Natural killer cell treated with Interleukin-12 subunit alpha and Interleukin-12 subunit beta and Interleukin-15 and Interleukin-18, amount 100 ng/mL, for 72 hours (primary cell): ENCODE measurements around the gene MRM1. TPM values are rescaled to one million over a fixed set of nuclear protein-coding genes. Genes with fewer than 3 reads are reported as not detected.
A peak's percentile ranks its signal among the peaks of the same experiment; 100 is the strongest.

Source experiments
- ATAC-seq, 2 donors: fragments of 150-1000 bp; cut with Tn5 transposase in 1 of 2; sonication (Bioruptor Pico), chemical (Tn5 transposase) in 1 of 2; 2 replicates each; pipeline ENCODE4 v1.10.0; 2021
- DNase-seq: peaks from one replicate; pipeline ENCODE4 v3.0.0; 2022; ENCODE audit warnings: low spot score
- H3K27ac Mint-ChIP-seq, 2 donors: 1 replicate in 1 of 2; 2 replicates in 1 of 2; pipeline ENCODE4 v1.8.0; 2022; ENCODE audit warnings: mixed read lengths in 2 of 2, mild to moderate bottlenecking in 1 of 2, moderate library complexity in 1 of 2
- H3K27me3 Mint-ChIP-seq, 2 donors: 1 replicate in 1 of 2; 2 replicates in 1 of 2; pipeline ENCODE4 v1.8.0; 2022; ENCODE audit warnings: mixed read lengths in 2 of 2
- H3K36me3 Mint-ChIP-seq: one replicate; pipeline ENCODE4 v1.8.0; 2022; ENCODE audit warnings: mixed read lengths
- H3K4me1 Mint-ChIP-seq, 2 donors: 1 replicate in 1 of 2; 2 replicates in 1 of 2; pipeline ENCODE4 v1.8.0; 2022; ENCODE audit warnings: low read depth in 2 of 2, mixed read lengths in 2 of 2, mild to moderate bottlenecking in 1 of 2
- H3K4me3 Mint-ChIP-seq: one replicate; pipeline ENCODE4 v1.8.0; 2022; ENCODE audit warnings: mixed read lengths
- H3K9me3 Mint-ChIP-seq: 2 replicates; pipeline ENCODE4 v1.8.0; 2022; ENCODE audit warnings: mixed read lengths
- total RNA-seq, 2 donors: library from RNA; stranded (reverse); gene quantifications; one replicate each; pipeline ENCODE4 v1.2.3, GENCODE V29; 2022

Gene MRM1, protein sequence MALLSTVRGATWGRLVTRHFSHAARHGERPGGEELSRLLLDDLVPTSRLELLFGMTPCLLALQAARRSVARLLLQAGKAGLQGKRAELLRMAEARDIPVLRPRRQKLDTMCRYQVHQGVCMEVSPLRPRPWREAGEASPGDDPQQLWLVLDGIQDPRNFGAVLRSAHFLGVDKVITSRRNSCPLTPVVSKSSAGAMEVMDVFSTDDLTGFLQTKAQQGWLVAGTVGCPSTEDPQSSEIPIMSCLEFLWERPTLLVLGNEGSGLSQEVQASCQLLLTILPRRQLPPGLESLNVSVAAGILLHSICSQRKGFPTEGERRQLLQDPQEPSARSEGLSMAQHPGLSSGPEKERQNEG
- total RNA-seq = 10 to 100 TPM; 10.5 to 22.6 TPM

DNA sequence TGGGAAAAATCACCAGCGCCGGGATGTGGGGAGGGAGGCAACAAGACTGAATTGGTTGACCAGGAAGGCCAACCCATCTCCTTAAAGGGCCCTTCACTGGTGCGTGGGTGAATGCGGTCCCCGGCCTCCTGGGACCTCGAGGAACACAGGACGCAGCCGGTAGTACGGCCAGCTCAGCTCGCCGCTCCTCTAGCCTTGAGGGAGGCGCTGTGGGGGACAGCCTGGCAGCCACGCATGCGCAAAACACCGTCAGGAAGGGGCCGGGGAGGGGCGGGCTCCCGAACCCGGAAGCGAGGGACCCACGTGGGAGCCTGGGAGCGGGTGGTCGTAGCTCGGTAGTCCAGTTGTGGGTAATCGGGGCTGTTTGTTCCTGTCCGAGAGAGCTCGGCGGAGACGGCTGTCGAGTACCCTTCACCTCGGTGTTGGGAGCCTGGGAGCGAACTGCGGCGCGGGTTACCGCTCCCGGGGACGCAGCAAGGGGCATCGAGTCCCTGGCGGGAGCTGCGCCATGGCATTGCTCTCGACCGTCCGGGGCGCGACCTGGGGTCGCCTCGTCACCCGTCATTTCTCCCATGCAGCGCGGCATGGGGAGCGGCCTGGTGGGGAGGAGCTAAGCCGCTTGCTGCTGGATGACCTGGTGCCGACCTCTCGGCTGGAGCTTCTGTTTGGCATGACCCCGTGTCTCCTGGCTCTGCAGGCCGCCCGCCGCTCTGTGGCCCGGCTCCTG lies at the start of gene MRM1:
TSS of gene MRM1 (plus strand) at position 281 of the 727 bp plus-strand sequence. CDS start at position 509, 228 bp downstream.
- ATAC-seq (peak; percentile 94 to 96), DNase-seq (peak; percentile 96)
- Mint-ChIP-seq H3K27ac (peak within 1 kb of the TSS; percentile 80 to 85), H3K9me3 (no peaks in the 10 kb centered on the region), H3K4me1 (peaks cover 34 to 38% of the 10 kb centered on the region in 2 donors), H3K4me3 (peak within 1 kb of the TSS; percentile 87), H3K27me3 (no peaks in the 10 kb centered on the region), H3K36me3 (peaks cover 6% of the 10 kb centered on the region)

DNA sequence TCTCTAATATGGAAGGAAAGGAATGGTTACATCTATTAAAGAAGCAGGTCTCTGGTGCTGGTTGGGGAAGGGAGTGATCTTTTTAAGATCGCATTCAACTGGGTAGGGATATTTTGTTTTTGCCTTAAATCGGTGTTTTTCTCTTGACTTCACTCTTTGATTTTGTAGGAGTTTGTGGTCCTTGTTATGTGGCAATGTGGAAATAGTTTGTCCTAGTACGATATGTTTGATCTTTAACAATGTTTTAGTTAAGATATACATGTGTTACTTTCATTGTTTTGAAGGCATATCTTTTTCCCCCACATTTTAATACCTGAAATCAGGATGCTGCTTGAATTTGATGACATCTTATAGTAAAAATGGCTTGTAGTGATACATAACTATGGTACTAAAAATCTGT lies 47.9 kb upstream of the MRM1 start:
- no peaks in the 10 kb centered on the region for H3K27me3 Mint-ChIP-seq
- no peak for ATAC-seq
- H3K9me3 Mint-ChIP-seq = no peaks in the 10 kb centered on the region
- no peak overlapping the region for H3K4me3 Mint-ChIP-seq
- H3K27ac Mint-ChIP-seq = no peak overlapping the region
- no peak for DNase-seq
- peaks cover 36 to 46% of the 10 kb centered on the region in 2 donors for H3K4me1 Mint-ChIP-seq
- peaks cover 17% of the 10 kb centered on the region for H3K36me3 Mint-ChIP-seq

DNA sequence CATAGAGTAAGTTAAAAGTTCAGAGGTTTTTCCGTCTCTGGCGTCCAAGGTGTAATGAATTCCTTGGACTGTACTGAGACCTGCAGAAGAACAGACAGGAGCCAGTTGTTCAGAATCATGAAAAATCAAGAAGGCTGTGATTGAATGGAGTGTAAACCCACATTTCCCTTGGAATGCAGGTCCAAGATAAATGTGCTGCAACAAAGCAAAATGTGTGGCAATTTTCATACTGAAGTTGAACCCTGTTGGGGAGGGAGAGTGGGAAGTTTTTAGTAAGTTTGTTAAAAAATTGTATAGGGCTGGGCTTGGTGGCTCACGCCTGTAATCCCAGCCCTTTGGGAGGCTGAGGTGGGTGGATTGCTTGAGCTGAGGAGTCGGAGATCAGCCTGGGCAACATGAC lies 35.3 kb upstream of the MRM1 start:
- H3K36me3 Mint-ChIP-seq = peaks cover 20% of the 10 kb centered on the region
- no peak for ATAC-seq
- H3K4me3 Mint-ChIP-seq = no peak overlapping the region
- H3K27ac Mint-ChIP-seq = peak overlapping the region in 1 of 2 donors; percentile 61
- H3K9me3 Mint-ChIP-seq = no peaks in the 10 kb centered on the region
- DNase-seq = no peak
- no peaks in the 10 kb centered on the region for H3K27me3 Mint-ChIP-seq
- peaks cover 8 to 16% of the 10 kb centered on the region in 2 donors for H3K4me1 Mint-ChIP-seq

DNA sequence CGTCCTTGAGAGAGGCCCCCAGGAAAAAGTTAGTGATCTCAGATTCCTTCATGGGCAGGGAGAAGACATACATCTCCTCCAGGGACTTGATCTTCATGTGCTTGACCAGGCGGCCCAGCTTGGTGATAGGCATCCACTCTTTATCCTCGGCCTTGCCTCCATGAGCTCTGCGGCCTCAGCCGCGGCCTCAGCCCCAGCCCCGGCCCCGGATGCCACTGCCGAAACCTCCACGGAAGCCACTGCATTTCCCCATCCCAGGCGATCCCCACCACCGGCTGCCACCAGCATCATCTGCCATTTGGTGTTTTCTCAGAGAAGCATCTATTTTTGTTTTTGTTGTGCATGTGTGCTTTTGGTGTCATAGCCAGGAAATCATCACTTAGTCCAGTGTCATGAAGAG lies 26.4 kb upstream of the MRM1 start:
- Mint-ChIP-seq H3K27me3 (no peaks in the 10 kb centered on the region), H3K27ac (no peak overlapping the region), H3K9me3 (no peaks in the 10 kb centered on the region), H3K4me3 (no peak overlapping the region), H3K4me1 (peaks cover 7 to 25% of the 10 kb centered on the region in 2 donors), H3K36me3 (peaks cover 7% of the 10 kb centered on the region)
- DNase-seq (no peak), ATAC-seq (no peak)

DNA sequence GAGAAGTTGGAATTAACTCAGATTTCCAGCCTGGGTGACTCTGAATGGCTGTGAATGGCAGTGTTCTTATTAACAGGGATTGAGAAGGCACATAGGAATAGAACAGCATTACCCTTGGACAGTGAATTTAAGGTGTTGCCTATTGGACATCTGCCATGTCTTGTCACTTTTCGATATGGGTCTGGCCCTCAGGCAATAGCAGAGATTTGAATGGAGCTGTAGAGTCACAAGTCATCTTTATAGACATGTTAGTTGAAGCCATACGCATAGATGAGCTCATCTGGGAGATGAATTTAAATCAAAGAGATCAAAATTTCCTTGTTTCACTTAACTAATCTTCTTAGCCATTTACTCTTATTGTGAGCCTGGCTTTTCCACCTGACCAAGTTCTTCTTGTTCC lies 24.6 kb upstream of the MRM1 start:
- Mint-ChIP-seq H3K4me1 (peaks cover 7 to 25% of the 10 kb centered on the region in 2 donors), H3K4me3 (no peak overlapping the region), H3K27me3 (no peaks in the 10 kb centered on the region), H3K27ac (no peak overlapping the region), H3K36me3 (peaks cover 14% of the 10 kb centered on the region), H3K9me3 (no peaks in the 10 kb centered on the region)
- ATAC-seq (no peak), DNase-seq (no peak)

DNA sequence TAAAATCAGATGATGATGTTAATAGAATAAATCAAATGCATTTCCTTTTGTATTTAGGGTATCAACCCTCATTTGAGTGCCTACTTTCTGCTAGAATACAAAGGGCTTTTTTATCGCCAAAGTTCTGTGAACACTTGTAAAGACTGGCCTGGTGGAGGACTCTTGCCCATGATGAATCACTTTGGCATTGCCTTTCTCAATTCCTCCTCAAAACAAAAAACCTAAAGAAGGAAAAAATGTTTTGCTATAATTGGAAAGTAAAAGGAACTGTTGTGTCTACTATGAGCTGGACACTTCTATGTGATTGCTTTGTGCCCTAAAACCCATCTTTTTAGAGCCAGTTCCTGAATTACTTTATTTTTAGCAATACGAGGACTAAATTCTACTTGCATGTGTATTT lies 22.7 kb upstream of the MRM1 start:
- DNase-seq (no peak), ATAC-seq (no peak)
- peaks cover 3 to 17% of the 10 kb centered on the region in 2 donors for H3K4me1 Mint-ChIP-seq
- H3K27ac Mint-ChIP-seq = no peak overlapping the region
- peaks cover 14% of the 10 kb centered on the region for H3K36me3 Mint-ChIP-seq
- H3K27me3 Mint-ChIP-seq = no peaks in the 10 kb centered on the region
- no peak overlapping the region for H3K4me3 Mint-ChIP-seq
- H3K9me3 Mint-ChIP-seq = no peaks in the 10 kb centered on the region

DNA sequence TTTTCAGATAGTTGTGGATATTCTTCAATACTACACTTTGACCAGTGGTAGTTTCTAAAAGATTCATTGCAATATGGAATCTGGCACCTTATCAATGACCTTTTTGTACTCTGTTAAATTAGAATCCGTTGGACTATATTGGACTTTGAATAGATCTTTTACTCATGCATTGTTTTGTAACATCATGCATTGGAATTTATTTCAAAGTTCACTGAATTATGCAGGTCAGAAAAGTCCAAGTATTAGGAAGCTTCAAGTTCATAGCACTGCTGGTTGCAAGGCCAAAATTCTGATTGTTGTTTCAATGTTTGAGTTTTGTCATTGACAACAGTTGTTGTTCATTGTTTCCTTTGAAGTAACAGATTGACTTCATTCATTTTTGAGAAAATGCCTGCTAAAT lies 17.6 kb upstream of the MRM1 start:
- H3K27me3 Mint-ChIP-seq = no peaks in the 10 kb centered on the region
- peaks cover under 1 to 5% of the 10 kb centered on the region in 2 donors for H3K4me1 Mint-ChIP-seq
- H3K4me3 Mint-ChIP-seq = no peak overlapping the region
- peaks cover 20% of the 10 kb centered on the region for H3K36me3 Mint-ChIP-seq
- ATAC-seq (no peak), DNase-seq (no peak)
- H3K27ac Mint-ChIP-seq = no peak overlapping the region
- no peaks in the 10 kb centered on the region for H3K9me3 Mint-ChIP-seq

DNA sequence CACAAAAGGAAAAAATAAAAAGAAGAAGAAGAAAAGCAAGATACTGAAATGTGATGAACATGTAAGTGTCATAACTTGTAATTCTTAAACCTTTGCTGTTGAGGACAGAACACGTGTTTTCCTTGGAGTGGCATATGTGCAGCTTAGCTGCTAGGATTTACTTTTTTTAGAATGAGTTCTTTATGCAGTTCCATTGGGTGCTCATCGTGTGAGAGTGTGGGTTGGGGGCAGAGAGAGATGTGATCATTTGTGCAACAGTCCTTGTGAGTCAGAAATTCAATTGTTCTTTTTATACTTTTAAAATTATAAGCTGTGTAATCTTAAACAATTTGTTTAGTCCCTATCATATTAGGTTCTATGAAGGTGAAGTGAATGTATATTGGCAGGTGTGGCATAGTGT lies 15.2 kb upstream of the MRM1 start:
- ATAC-seq = no peak
- no peak for DNase-seq
- no peak overlapping the region for H3K27ac Mint-ChIP-seq
- no peaks in the 10 kb centered on the region for H3K27me3 Mint-ChIP-seq
- no peaks in the 10 kb centered on the region for H3K9me3 Mint-ChIP-seq
- H3K4me3 Mint-ChIP-seq = no peak overlapping the region
- peaks cover 18% of the 10 kb centered on the region for H3K36me3 Mint-ChIP-seq
- H3K4me1 Mint-ChIP-seq = peaks cover 10 to 23% of the 10 kb centered on the region in 2 donors

DNA sequence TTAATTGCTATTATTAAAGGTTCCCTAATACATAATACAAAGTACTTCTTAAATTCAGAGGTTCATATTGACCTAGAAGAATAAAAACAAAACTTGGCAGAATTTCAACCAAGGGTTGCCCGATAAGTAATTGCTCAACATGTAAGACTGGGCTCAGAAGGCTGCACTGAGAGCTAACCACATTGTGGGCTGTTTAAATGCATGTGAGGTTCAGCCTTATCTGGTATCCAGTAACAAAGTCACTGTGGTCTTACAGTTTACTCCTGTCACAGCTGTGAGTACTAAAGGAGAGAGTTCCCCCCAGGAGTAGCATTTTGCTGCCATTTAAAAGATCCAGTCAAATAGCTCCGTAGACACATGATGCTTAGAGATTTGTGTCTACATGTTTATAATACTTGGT lies 11.3 kb upstream of the MRM1 start:
- H3K36me3 Mint-ChIP-seq = peaks cover 14% of the 10 kb centered on the region
- H3K27ac Mint-ChIP-seq = peak overlapping the region; percentile 43 to 73
- no peaks in the 10 kb centered on the region for H3K9me3 Mint-ChIP-seq
- peak in 1 of 2 donors; percentile 63 for ATAC-seq
- no peak for DNase-seq
- peaks cover 28 to 37% of the 10 kb centered on the region in 2 donors for H3K4me1 Mint-ChIP-seq
- peak overlapping the region; percentile 69 for H3K4me3 Mint-ChIP-seq
- H3K27me3 Mint-ChIP-seq = no peaks in the 10 kb centered on the region

DNA sequence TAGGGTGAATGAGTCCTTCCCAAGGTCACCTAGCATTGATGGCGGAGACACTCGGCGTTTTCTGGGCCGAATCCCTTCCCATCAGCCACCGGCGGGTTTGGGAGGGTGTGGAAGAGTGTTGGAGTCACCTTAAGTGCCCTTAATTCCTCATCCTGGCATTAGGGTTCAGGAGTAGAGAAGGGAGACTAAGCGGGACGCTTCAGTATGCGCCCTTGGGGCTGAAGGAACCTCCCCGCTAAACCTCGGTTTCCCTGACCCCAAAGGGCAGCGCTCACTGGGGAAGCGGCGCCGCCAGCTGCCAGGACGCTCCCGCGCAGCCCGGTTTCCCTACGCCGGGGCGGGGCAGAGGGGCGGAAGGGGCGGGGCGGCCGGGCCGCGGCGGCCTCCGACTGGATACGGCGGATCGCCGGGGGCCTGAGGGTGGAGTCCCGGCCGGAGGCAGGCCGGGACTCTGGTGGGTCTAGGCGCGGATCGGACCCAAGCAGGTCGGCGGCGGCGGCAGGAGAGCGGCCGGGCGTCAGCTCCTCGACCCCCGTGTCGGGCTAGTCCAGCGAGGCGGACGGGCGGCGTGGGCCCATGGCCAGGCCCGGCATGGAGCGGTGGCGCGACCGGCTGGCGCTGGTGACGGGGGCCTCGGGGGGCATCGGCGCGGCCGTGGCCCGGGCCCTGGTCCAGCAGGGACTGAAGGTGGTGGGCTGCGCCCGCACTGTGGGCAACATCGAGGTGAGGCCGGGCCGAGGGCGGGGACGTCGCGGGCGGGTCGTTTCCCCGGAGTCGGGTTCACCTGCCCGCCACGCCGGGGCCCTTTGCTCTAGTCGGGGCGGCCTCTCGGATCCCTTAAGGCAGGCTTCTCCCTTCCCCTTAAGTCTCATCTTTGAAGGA lies 9.7 kb upstream of the MRM1 start, which contains the start of gene DHRS11:
TSS of gene DHRS11 (plus strand) at position 446 of the 882 bp plus-strand sequence. CDS start at position 577, 131 bp downstream.
- peak; percentile 80 for DNase-seq
- peak; percentile 97 to 99 for ATAC-seq
- Mint-ChIP-seq H3K27me3 (no peaks in the 10 kb centered on the region), H3K27ac (peak within 1 kb of the TSS; percentile 70 to 73), H3K9me3 (no peaks in the 10 kb centered on the region), H3K36me3 (peaks cover 6% of the 10 kb centered on the region), H3K4me3 (peak within 1 kb of the TSS; percentile 69), H3K4me1 (peaks cover 28 to 37% of the 10 kb centered on the region in 2 donors)

DNA sequence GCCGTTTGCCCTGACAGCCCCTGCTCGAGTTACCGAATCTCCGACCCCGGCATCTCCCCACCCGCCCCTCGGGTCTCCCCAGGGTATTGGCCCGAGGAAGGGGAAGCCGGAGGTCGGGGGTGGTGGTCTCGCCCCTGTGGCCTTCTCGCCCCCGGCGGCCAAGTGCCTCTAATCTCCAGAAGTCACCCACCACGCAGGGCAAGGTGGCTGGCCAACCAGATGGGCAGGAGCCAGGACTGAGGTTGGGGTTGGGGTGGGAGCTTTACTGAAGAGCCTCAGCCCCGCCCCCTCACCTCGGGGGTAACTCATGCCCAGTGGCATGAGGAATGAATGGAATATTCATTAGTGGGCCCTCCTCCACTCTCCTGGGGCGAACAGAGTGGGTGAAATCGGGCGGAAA lies 9.1 kb upstream of the MRM1 start:
- Mint-ChIP-seq H3K27me3 (no peaks in the 10 kb centered on the region), H3K4me1 (peaks cover 28 to 37% of the 10 kb centered on the region in 2 donors), H3K9me3 (no peaks in the 10 kb centered on the region), H3K36me3 (peaks cover 6% of the 10 kb centered on the region), H3K4me3 (peak overlapping the region; percentile 69), H3K27ac (no peak overlapping the region)
- ATAC-seq (peak in 1 of 2 donors; percentile 4), DNase-seq (peak; percentile 56)

DNA sequence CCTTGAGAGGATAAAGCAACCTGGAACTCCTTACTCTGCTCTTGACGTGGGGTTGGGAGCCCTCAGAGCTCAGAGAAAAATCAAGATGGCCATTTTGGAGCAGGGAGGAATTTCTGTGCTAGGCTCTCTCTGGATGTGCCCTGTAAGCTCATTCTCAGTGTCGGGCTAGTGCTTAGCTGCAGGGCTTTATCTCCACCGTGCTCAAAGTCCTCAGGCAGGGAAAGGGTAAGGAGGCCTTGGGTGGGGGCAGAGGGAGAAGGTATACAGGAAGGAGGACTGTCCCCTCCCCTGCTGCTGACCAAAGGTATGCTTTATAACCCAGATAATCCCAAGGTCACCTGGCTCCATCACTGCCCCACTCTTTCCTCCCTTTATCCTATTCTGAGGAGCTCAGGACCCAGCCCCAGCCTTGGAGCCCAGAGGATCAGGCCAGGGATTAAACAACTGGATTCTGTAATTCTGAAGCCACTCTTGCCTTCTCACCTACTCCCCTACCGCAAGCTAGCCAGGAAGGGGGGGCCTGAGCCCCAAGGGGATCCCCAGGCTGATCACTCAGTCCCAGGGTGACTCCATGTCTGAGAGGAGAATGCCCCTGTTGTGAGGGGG lies 8.6 kb upstream of the MRM1 start:
- ATAC-seq (no peak), DNase-seq (peak; percentile 51)
- peaks cover 28 to 37% of the 10 kb centered on the region in 2 donors for H3K4me1 Mint-ChIP-seq
- H3K9me3 Mint-ChIP-seq = no peaks in the 10 kb centered on the region
- peaks cover 6% of the 10 kb centered on the region for H3K36me3 Mint-ChIP-seq
- peak overlapping the region; percentile 69 for H3K4me3 Mint-ChIP-seq
- H3K27me3 Mint-ChIP-seq = no peaks in the 10 kb centered on the region
- H3K27ac Mint-ChIP-seq = no peak overlapping the region
